ENCODE results near the gene RIPK4. TPM values are rescaled to one million over a fixed set of nuclear protein-coding genes. Genes with fewer than 3 reads are reported as not detected.

RIPK4 gene
- total RNA-seq, 1 experiment from 2014 or later = 252 TPM

- intact Hi-C loops (cut with micrococcal nuclease) = no loop called here
- Histone ChIP-seq H4K20me1 (ENCODE audit: low read length) (peaks cover 75% of the 10 kb centered on the region), H3K4me1 (ENCODE audit: insufficient read depth, low read length) (no peaks in the 10 kb centered on the region), H3K4me2 (ENCODE audit: low read length) (no peak overlapping the region), H3F3A (ENCODE audit: low read length, unreplicated experiment) (peaks cover 4% of the 10 kb centered on the region), H3K27me3 (ENCODE audit: low read length) (no peaks in the 10 kb centered on the region), H2AFZ (ENCODE audit: low read length) (no peak overlapping the region), H3K36me3 (ENCODE audit: low read depth, low read length) (peaks cover 100% of the 10 kb centered on the region), H3K79me2 (ENCODE audit: low read length) (peaks cover 75% of the 10 kb centered on the region), H3K4me3 (ENCODE audit: low read length) (no peak overlapping the region), H3K9ac (ENCODE audit: low read length) (no peak overlapping the region), H3K9me2 (replicated peaks; ENCODE audit: low read length) (no peaks in the 10 kb centered on the region), H3K9me3 (ENCODE audit: low read length) (no peaks in the 10 kb centered on the region; the same call in 1 of the 2 replicates), H3K27ac (ENCODE audit: low read length) (no peak overlapping the region)
- no peak for DNase-seq
- no peak for TF ChIP-seq EZH2phosphoT487 (IDR thresholded peaks at IDR 0.05; ENCODE audit: borderline replicate concordance, low read length)
- TF ChIP-seq EZH2 (IDR thresholded peaks at IDR 0.05; ENCODE audit: low read length, unreplicated experiment) = no peak
- no peak for TF ChIP-seq CTCF (conservative IDR thresholded peaks at IDR 0.05; ENCODE audit: low read depth, low read length)
- ChIA-PET POLR2A (ENCODE audit: unreplicated experiment) (interaction anchor here (0.6 kb wide), 1 partner anchor 130 kb away, joined by 3 read pairs; no protein-coding TSS in a partner anchor), CTCF (no interaction called here)
- no TSS peak for BruUV-seq (replicated peaks)
- no peak for ATAC-seq
These were observed 24.6 kb downstream of the RIPK4 start for GRCh38 chr21:41742073-41742875.

DNA sequence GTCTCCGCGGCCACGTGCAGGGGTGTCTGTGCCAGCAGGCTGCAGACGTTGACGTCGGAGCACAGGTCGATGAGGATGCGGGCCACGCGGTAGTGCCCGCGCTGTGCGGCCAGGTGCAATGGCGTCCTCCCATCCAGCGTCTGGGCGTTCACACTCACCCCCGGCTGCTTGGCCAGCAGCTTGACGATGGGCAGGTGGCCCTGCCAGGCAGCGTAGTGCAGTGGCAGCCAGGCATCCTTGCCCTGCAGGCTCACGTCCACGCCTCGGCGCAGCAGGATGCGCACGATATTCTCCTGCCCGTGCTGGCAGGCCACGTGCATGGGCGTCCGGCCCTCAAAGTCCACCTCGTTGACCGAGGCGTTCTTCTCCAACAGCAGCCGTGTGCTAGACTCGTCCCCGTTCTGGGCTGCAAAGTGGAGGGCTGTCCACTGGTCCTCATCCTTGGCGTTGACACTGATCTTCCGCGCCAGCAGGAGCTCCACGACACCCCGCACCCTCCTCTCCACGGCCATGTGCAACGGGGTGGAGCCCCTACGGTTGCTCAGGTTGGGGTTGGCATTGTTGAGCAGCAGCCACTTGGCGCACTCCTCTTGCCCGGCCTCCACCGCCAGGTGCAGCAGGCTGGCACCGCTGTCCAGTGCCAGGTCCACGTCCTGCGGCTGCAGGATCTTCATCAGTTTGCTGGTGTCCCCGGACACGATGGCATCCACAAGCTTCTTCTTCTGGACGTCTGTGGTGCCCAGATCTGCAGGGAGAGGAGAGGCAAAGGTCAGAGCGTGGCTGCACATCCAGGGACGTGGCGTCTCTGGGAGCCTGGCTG, 25.4 kb downstream of the RIPK4 start:
- H3K27me3 ChIP-seq (ENCODE audit: low read length) = no peaks in the 10 kb centered on the region
- TF ChIP-seq CTCF (conservative IDR thresholded peaks at IDR 0.05; ENCODE audit: low read depth, low read length) (no peak), EZH2 (IDR thresholded peaks at IDR 0.05; ENCODE audit: low read length, unreplicated experiment) (no peak)
- peaks cover 4% of the 10 kb centered on the region for H3F3A ChIP-seq (ENCODE audit: low read length, unreplicated experiment)
- H3K9me3 ChIP-seq (ENCODE audit: low read length) = no peaks in the 10 kb centered on the region; the same call in 1 of the 2 replicates
- BruUV-seq (replicated peaks) = no TSS peak
- H3K79me2 ChIP-seq (ENCODE audit: low read length) = peaks cover 67% of the 10 kb centered on the region
- peaks cover 67% of the 10 kb centered on the region for H4K20me1 ChIP-seq (ENCODE audit: low read length)
- intact Hi-C loops (cut with micrococcal nuclease) = no loop called here
- H2AFZ ChIP-seq (ENCODE audit: low read length) = no peak overlapping the region
- ATAC-seq = no peak
- no peaks in the 10 kb centered on the region for H3K4me1 ChIP-seq (ENCODE audit: insufficient read depth, low read length)
- DNase-seq = no peak
- no peak overlapping the region for H3K4me2 ChIP-seq (ENCODE audit: low read length)
- peaks cover 100% of the 10 kb centered on the region for H3K36me3 ChIP-seq (ENCODE audit: low read depth, low read length)
- POLR2A ChIA-PET (ENCODE audit: unreplicated experiment) = no interaction called here
- H3K9ac ChIP-seq (ENCODE audit: low read length) = no peak overlapping the region
- no peaks in the 10 kb centered on the region for H3K9me2 ChIP-seq (replicated peaks; ENCODE audit: low read length)
- CTCF ChIA-PET = no interaction called here
- H3K4me3 ChIP-seq (ENCODE audit: low read length) = no peak overlapping the region
- no peak overlapping the region for H3K27ac ChIP-seq (ENCODE audit: low read length)
